NCI-H69 (cell line): ENCODE data around the gene ATP11A.
"Not testable (repeated sequence)": the region's sequence is repeated elsewhere in the genome, so short reads cannot be mapped to it uniquely, and the experiment has no call there.

ENCODE experiments used
- DNase-seq: peaks from one replicate; lab custom pipeline; 2025; lab: John Stamatoyannopoulos, UW

The ATP11A gene

DNA sequence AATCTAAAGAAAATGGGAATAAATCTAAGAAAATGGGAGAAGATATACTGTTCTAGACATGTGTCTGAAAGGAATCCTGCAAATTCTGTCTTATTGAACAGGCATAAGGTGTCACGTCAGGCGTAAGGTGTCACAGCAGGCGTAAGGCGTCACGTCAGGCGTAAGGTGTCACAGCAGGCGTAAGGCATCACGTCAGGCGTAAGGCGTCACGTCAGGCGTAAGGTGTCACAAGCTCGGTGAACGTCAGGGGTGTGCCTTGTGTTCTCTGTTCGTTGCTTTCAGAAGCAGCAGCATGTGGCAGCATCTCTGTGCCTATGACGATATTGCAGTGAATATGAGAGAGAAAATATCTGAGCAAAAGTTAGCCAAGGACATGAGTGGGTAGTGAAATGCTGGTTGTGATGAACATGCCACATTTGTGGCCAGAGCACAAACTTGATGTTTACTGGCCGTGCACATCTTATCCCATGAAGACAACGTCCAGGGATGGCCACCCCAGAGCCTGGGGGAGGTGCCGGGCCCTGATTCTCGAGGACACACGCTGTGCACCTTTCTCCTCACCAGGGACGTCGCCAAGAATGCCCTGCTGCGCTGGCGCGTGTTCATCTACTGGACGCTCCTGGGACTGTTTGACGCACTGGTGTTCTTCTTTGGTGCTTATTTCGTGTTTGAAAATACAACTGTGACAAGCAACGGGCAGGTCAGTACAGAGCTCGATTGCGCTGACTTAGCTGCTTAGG is 172.2 kb downstream of the ATP11A start:
- no peak for DNase-seq

DNA sequence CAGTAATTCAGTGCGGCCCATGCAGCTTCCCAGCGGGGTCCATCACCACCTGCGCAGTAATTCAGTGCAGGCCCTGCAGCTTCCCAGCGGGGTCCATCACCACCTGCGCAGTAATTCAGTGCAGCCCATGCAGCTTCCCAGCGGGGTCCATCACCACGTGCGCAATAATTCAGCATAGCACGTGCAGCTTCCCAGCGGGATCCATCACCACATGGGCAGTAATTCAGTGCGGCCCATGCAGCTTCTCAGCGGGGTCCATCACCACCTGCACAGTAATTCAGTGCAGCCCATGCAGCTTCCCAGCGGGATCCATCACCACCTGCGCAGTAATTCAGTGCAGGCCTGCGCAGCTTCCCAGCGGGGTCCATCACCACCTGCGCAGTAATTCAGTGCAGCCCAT is 173.5 kb downstream of the ATP11A start:
- not testable (repeated sequence) for DNase-seq

DNA sequence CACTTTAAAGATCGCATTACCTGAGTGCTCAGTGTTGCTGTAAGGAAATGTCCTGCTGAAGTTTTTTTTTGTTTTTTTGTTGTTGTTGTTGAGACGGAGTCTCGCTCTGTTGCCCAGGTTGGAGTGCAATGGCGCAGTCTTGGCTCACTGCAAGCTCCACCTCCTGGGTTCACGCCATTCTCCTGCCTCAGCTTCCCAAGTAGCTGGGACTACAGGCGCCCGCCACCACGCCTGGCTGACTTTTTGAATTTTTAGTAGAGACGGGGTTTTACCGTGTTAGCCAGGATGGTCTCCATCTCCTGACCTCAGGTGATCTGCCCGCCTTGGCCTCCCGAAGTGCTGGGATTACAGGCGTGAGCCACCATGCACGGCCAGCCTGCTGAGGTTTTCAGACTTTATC is 175.6 kb downstream of the ATP11A start:
- not testable (repeated sequence) for DNase-seq

DNA sequence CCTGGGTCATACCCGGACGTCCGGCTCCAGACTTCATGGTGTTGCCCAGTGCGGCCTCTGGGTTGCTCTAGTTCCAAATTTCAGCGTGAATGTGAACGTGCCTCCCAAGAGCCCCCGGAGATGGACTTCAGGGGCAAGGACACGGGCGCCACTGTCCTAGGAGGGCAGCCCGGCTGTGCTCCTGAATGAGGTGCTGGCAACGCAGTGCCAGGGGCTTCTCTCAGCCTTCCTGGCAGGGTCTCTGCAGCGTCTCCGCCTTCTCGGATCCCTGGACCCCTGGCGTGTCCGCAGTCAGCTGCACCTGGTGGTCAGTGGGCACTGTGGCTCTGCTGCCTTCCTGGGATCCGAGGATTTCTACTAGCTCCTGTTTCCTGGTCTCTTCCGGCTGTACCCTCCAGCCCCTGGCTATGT is 177.5 kb downstream of the ATP11A start:
- no peak for DNase-seq

DNA sequence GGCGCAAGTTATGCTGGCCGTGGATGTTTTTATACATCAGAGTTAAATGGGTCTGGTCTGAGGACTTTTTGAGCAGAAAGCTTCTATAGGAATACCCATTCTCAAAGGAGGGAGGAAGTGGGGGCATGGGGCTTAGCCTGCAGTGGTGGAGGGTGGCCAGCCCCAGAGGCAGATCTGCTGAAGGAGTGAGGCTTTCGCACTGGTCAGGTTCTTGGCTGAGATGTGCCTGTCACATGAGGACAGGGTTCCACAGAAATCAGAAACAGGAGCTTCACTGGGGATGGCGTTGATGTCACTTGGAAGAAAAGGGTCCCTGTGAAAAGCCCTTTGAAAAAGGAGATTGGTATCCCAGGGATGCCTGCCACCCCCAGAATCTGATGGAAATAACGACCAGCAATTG is 178.5 kb downstream of the ATP11A start:
- no peak for DNase-seq

DNA sequence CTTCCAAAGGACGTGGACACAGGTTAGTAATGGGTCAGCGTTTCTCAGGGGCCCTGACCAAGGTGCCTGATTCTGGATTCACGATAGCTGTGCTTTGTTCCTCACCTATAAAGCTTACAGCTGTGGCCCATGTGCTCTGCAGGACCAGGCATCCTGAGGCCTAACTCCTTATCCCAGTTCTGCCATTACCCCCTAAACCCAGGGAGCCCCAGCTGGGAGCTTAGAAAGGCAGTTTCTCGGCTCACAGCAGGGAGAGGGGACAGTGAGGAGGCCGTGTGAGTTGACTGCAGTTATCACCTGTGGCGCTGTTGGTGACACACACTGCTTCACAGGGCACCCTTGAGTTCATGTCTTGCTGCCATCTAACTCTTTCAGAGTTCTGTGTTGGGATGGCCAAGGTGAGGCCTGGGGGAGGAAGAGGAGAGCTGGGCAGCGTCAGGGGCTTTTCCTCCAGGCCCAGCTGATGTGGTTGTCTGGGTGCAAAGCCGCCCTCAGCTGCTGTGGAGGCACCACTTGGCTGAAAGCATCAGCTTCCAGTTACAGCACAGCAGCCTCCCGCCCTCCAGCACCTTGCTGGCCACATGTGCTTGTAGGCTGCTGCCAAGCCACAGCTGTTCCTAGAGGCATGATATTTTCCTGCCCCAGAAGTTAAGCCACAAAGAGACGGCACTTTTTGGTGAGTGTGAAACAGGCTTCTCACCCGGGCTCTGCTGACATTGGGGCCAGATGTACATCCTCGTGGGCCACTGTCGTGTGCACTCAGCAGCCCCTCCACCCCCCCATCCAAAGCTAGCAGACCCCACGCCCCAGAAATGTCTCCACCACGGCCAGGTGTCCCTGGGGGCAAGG is 179.6 kb downstream of the ATP11A start:
- DNase-seq, result no peak

DNA sequence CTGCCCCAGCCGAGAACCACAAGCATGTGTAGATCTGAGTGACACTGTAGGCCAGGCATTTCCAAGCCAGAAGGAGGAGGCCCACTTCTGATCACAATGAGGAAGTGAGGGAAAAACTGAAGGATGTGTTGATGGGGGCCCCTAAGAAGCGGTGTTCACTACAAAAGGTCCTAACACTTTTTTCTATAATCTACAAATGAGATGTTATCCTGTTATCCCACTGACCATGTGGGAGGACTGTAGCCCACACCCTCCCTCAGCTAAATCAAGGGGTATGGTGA is 180.2 kb downstream of the ATP11A start:
- no peak for DNase-seq

DNA sequence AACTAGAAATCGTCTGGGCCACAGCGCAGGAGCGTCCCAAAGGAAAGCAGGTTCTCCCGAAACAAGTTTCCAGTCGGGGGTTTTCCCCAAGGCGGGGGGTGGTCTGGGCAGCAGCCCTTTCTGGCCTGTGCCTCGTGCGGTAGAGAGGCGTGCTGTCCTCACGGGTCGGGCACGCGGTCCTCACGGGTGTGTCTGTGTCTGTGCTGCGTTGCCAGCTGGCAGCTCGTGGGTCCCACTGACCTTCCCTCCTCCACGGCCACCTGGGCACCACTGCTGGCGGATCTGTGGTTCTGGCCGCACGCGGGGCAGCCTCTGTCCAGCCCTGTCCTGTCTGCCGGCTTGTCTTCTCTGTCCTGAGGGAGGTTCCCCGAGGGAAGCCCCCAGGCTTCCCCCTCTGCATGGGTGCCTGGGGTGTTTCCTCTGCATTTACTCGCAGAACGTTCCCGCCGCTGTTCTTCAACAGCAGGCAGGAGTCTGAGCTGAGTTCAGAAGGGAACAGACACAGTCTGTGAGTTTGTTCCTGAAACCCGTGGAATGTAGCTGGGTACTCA is 181.0 kb downstream of the ATP11A start:
- DNase-seq, result no peak

DNA sequence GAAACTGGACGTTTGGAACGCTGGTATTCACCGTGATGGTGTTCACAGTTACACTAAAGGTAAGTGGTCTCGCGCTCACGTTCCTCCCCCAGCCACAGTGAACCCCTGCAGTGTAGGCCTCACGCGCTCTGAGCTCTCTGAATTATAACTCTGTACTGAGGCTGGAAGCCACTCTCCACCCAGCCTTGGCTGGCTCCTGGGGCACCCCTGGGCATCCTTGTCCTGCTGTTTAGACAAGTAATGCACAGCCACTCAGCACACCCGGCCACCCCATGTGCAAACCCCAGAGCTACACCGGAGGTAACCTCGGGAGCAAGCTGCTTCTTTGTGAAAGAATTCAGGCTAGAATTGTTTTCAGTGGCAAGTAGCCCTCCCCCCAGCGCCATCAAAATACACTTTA is 181.9 kb downstream of the ATP11A start:
- peak; percentile 41 for DNase-seq

DNA sequence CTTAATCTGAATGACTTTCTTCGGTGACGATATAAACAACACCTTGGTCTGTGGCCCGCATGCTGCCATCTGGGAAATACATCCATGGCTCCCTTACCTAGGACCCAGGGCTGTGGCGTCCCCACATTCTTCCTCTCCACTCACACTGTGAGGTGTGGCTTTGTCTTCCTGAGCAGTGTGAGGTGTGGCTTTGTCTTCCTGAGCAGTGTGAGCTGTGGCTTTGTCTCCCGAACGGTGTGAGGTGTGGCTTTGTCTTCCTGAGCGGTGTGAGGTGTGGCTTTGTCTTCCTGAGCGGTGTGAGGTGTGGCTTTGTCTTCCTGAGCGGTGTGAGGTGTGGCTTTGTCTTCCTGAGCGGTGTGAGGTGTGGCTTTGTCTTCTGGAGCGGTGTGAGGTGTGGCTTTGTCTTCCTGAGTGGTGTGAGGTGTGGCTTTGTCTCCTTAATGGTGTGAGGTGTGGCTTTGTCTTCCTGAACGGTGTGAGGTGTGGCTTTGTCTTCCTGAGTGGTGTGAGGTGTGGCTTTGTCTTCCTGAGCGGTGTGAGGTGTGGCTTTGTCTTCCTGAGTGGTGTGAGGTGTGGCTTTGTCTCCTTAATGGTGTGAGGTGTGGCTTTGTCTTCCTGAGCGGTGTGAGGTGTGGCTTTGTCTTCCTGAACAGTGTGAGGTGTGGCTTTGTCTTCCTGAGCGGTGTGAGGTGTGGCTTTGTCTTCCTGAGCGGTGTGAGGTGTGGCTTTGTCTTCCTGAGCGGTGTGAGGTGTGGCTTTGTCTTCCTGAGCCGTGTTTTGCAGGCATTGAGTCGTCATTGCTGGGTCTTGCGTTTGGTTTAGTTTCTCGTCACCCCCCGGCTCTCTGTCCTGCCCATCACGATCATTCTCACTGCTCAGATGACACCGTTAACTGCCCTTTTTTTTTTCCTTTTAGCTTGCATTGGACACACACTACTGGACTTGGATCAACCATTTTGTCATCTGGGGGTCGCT is 183.1 kb downstream of the ATP11A start:
- peak; percentile 98 for DNase-seq

DNA sequence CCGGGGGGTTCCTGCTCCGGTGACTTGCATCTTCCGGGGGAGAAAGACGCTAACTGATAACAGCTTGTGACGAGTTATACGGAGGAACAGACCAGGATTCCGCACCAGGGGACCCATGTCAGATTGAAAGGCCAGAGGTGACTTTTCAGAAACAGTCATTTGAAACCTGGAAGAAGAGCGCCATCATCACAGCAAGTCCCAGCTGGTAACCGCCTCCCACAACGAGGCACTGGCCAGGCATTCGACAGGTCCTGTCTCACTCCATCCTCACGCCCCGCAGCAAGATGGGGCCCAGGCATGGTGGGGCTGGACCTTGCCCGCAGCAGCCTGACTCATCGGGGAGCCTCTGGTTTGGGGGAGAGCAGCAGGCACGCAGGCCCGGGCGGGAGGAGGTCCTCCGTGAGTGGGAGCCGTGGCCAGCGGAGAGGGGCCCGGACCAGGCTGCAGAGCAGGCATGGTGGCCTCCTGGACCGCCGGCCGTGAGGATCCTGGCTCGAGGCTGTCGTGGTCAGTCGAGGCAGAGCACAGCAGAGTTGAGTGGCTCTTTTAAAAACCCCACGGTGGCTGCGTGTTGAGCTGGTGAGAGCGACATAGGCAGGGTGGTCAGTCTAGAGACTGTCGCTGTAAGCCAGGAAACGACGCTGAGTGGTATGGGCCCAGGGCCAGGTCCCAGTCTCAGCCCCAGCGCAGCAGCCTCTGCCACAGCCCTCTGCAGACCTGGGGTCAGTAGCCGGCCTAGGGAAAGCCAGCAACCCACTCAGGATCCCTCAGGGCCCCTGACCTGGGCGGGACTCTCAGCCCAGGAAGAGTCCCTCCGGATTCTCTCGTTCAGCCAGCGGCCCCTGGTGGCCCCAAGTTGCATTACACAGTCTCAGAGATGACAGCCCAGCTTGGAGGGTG is 184.3 kb downstream of the ATP11A start:
- DNase-seq, result peak; percentile 89

DNA sequence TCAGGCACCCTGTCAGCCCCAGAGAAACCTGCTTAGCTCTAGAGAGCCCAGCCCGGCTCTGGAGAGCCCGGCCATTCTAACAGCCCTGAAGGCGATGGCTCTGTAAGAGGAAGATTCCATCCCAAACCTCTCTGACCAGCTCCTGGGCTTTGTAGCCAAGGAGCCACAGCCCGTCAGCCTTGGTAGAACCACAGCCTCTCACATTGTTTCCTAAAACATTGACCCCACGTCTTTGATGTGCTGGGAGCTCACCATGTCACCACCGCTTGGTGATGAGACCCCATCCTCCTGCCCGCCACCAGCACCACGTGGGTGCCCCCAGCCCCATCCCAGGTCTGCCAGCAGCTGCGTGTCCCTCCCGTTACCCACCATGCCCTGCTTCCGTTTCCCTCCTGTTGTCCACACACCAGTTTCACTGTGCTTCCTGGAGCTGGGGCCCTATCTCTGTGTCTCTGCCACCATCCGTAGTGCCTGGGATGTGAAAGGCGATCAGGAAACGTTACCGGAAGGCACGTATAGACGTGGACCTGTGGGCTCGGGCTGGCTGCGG is 185.0 kb downstream of the ATP11A start:
- no peak for DNase-seq

DNA sequence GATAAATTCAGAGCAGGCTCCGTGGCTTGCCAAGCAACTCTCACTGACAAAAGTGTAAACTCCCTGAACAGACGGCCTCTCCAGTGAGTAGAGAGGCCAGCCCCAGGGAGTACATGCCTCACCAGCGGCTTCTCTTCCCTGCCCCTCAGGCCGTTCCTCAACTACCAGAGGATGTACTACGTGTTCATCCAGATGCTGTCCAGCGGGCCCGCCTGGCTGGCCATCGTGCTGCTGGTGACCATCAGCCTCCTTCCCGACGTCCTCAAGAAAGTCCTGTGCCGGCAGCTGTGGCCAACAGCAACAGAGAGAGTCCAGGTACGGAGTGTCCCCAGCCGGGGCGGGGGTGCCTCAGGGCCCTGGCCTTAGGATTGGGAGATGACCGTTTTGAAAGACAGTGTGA is 185.8 kb downstream of the ATP11A start:
- no peak for DNase-seq

DNA sequence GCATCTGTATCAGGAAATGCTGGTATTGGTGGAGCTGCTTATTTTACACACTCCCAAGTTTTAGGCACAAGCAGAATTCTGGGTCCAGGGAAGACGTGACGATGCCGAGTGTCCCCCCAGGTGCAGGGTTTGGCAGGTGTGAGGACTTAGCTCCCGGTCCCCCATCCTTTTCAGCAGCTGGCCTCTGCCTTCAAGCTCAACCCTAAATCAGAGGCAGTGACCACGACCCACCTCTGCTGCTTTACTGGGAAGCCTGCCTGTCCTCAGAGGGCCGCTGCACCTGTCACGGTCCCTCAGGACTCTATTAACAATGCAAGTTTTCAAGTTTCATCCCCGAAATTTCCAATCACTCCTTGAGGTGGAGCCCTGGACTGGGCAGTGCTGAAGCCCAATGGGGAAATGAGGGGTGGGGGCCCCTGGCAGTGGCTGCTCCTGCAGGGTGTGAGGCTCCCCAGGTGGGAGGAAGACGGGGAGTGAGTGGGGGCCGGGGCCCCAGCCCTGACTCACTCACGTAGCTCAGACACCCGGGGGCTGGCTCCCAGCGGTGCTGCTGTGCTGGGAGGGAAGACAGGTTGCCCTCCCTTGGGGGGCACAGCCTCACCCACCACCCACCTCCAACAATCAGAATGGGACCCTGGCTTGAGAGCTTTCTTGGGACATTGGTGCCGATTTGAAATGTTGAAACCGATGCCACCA is 186.6 kb downstream of the ATP11A start:
- DNase-seq, result no peak

DNA sequence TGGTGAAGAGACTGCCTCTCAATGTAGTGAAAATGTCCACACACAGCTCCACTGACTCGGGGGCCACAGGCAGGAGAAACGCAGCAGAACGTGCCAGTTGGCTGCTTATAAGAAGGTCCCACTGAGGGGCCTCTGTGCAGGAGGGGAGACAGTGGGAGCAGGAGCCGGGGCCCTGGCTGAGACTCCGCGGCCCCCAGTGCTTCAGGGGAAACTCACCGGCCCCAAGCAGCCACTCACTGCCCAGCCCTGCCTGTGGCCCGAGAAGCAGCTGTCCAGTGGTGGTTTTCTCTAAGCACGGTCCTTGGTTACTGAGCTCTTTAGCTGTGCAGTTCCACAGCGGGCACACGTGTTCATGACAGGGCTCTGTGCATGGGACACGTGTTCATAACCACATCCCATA is 187.2 kb downstream of the ATP11A start:
- DNase-seq, result no peak

DNA sequence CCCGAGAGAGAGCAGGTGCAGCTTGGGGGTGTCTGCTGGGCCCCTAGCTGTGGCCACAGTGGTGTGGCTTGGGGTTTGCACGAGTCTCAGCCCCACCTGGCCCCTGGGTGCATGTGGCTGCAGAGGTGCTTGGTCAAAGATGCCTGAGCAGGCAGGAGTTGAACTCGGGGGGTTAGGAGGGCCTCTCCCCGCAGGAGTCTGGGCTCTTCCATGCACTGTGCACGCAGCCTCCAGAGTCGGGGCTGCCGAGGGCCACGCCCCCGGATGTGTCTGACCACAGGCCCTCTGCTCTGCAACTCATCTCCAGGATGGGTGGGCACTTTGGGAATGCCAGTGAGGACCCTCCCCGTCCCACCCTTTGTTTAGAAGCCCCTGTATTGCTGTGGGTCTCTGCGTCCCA is 187.7 kb downstream of the ATP11A start:
- DNase-seq, result no peak

DNA sequence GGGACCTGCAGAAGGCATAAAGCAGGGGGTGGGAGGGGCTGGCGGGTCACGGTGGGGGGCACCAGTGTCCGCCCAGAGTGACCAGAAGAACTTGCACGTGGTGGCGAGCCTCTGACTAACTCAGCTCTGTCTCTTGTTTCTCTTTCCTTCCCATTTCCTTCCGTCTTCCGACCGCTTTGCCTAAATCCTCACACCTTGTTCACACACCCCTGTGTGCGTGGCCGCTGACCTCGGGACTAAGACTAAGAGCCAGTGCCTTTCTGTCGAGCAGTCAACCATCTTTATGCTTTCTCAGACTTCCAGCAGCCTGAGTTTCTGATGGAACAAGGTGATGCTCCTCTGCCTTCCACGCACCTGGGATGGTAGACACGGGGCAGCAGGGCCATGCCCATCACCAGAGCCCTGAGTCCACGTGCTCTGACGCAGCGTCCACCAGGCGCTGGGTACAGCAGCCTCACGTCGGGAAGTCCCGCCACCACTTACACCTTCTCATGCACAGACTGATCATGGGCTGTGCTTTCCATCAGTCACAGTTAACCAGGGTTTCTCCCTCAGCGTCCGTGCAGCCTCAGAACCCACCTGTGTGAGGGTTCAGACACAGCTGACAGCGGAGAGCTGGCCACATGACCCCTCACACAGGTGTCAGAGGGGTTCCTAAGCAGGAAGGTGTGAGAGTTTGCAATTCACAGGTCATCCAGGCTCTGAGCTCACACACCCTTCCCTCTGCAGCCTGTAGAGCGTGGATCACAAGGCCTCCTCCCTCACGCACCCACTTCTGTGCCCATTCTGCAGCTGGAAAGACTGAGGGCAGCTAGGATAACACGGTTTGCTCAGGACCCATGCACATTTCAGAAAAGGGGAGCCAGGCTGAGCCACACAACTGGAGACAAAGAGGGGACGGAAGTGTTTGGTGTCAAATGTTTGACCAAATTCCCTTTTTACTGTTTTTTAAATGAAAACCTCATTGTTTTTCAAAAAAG is 188.4 kb downstream of the ATP11A start:
- no peak for DNase-seq

DNA sequence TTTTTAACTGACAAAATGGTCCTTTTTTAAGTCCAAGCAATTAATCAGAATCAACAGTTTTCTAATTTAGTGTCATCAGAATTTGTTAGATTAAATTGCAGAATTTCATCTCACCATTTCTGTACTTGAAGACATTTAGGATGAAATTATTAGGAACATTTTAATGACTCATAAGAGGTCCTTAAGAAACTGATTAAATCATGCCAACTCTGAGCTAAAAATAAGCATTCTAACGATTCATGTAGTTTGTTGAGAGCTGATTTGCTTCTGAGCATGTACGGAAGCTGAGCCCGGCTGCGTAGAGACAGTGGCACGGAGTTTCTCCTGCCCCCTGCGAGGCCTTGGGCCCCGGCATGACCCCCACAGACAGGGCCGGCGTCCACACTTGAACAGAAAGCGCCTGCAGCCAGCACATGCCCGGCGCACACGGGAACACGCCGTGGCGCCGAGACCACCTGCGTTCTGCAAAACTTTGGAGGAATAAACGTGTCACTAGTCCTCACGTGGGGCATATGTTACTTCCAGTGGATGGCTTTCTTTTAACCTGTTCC is 189.5 kb downstream of the ATP11A start:
- no peak for DNase-seq

DNA sequence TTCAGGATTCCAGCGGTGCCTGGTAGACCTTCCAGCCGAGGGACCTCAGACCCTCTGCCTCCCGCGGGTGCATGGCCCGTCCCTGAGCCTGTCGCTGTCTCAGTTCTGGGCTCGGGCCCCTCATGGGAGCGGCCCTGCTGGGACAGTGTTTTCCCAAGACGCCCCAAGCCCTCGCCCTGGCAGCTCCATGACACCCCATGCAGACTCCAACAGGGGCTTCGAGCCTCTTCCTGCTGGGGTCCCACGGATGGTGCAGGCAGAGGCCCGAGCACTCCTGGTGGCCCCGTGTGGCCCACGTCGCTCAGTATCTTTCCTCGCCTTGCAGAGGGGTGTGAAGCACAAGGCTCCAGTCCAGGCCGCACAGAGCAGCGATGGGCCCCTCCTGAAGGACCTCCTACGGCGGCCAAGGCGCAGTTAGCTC is 190.4 kb downstream of the ATP11A start:
- no peak for DNase-seq
